ENCODE data around the gene WASF2. TPM values are rescaled to one million over a fixed set of nuclear protein-coding genes. Genes with fewer than 3 reads are reported as not detected.

WASF2 gene
- total RNA-seq, 1 experiment from 2014 or later = 65.9 TPM

DNA sequence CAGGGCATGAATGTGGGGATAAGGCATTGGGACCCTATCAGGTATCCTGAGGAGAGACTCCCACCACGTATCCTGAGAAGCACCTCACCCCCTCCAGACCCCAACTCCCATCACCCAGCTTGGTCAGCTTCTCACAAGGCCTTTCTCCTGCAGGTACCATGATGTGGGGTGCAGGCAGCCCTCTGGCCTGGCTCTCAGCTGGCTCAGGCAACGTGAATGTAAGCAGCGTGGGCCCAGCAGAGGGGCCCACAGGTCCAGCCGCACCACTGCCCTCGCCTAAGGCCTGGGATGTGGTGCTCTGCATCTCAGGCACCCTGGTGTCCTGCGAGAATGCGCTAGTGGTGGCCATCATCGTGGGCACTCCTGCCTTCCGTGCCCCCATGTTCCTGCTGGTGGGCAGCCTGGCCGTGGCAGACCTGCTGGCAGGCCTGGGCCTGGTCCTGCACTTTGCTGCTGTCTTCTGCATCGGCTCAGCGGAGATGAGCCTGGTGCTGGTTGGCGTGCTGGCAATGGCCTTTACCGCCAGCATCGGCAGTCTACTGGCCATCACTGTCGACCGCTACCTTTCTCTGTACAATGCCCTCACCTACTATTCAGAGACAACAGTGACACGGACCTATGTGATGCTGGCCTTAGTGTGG is 96.2 kb downstream of the WASF2 start:
- Histone ChIP-seq H4K91ac (ENCODE audit: insufficient read length, low read depth, low read length) (no peak overlapping the region), H3K56ac (ENCODE audit: insufficient read length, low read depth, low read length) (no peak overlapping the region), H2BK120ac (ENCODE audit: low read depth, low read length, poor library complexity, severe bottlenecking) (no peak overlapping the region), H4K8ac (replicated peaks; ENCODE audit: insufficient read length, low read depth, low read length) (no peak overlapping the region), H2AFZ (ENCODE audit: low read length) (no peak overlapping the region), H3K4ac (ENCODE audit: low read depth, low read length) (no peak overlapping the region), H3K27ac (ENCODE audit: insufficient read length, low read depth, low read length) (no peak overlapping the region), H2BK5ac (ENCODE audit: insufficient read length, low read length) (no peak overlapping the region), H3K4me2 (ENCODE audit: insufficient read depth, insufficient read length, low read length) (no peak overlapping the region), H3K79me1 (ENCODE audit: insufficient read depth, low read depth, low read length, poor library complexity, severe bottlenecking) (no peaks in the 10 kb centered on the region), H2BK15ac (ENCODE audit: low read depth, low read length) (no peak overlapping the region), H2BK12ac (ENCODE audit: insufficient read length, low read depth, low read length) (no peak overlapping the region), H3K14ac (ENCODE audit: insufficient read depth, low read length) (no peak overlapping the region), H4K20me1 (ENCODE audit: control insufficient read depth, insufficient read depth, insufficient read length) (no peaks in the 10 kb centered on the region), H3K9me3 (ENCODE audit: control insufficient read depth, low read depth, low read length) (no peaks in the 10 kb centered on the region), H2AK5ac (ENCODE audit: insufficient read length, low read length) (no peak overlapping the region), H3T11ph (ENCODE audit: low read length) (no peak overlapping the region), H3K23ac (ENCODE audit: insufficient read length, low read depth, low read length) (no peak overlapping the region), H4K5ac (ENCODE audit: insufficient read length, low read depth, low read length) (no peak overlapping the region), H2BK20ac (ENCODE audit: low read depth, low read length, poor library complexity, severe bottlenecking) (no peak overlapping the region), H3K79me2 (ENCODE audit: insufficient read depth, low read length) (no peaks in the 10 kb centered on the region), H3K9ac (ENCODE audit: extremely low read depth, insufficient read length, low read length) (no peak overlapping the region), H3K23me2 (ENCODE audit: insufficient read length, low read depth, low read length, poor library complexity, severe bottlenecking) (peaks cover 4% of the 10 kb centered on the region), H3K27me3 (ENCODE audit: insufficient read depth, low read length) (no peaks in the 10 kb centered on the region), H3K4me1 (ENCODE audit: insufficient read depth, low read length) (peaks cover 2% of the 10 kb centered on the region), H3K18ac (ENCODE audit: insufficient read length, low read depth, low read length) (no peak overlapping the region)
- no peak for DNase-seq
- H3K9me3 Mint-ChIP-seq = no peaks in the 10 kb centered on the region; a peak in 2 of 5 replicates
- peaks cover 0 to 4% (median 3%) of the 10 kb centered on the region in 3 experiments; a peak in 2 of 7 replicates for H3K36me3 Mint-ChIP-seq (ENCODE audit: insufficient read depth in 1 of 3, low read depth in 3 of 3)
- TF ChIP-seq, protein P1, sequence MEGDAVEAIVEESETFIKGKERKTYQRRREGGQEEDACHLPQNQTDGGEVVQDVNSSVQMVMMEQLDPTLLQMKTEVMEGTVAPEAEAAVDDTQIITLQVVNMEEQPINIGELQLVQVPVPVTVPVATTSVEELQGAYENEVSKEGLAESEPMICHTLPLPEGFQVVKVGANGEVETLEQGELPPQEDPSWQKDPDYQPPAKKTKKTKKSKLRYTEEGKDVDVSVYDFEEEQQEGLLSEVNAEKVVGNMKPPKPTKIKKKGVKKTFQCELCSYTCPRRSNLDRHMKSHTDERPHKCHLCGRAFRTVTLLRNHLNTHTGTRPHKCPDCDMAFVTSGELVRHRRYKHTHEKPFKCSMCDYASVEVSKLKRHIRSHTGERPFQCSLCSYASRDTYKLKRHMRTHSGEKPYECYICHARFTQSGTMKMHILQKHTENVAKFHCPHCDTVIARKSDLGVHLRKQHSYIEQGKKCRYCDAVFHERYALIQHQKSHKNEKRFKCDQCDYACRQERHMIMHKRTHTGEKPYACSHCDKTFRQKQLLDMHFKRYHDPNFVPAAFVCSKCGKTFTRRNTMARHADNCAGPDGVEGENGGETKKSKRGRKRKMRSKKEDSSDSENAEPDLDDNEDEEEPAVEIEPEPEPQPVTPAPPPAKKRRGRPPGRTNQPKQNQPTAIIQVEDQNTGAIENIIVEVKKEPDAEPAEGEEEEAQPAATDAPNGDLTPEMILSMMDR (conservative IDR thresholded peaks at IDR 0.05) = no peak
- WGBS (ENCODE audit: extremely low coverage, insufficient read length, low lambda C conversion rate) = no CpG with 5 or more reads among the region's 18 CpGs
- peaks cover 34 to 40% of the 10 kb centered on the region in 2 experiments for H3K4me1 Mint-ChIP-seq
- H3K27me3 Mint-ChIP-seq (ENCODE audit: low read depth) = no peaks in the 10 kb centered on the region; the same call in none of the 2 replicates
- H3K4me3 Mint-ChIP-seq = peak overlapping the region in 1 of 2 experiments; percentile 65; a peak in 3 of 5 replicates
- H3K27ac Mint-ChIP-seq = no peak overlapping the region
